Activated T-helper 1 cell treated with anti-CD3 and anti-CD28 coated beads, Interleukin-2, amount 50 U/mL, for 16 hours (primary cell): ENCODE measurements around the gene GEMIN5.

Experiments
- DNase-seq, 2 donors: peaks; one replicate each; pipeline ENCODE4 v3.0.0-alpha.2; 2020; ENCODE audit warnings: low read depth in 1 of 2, low spot score in 1 of 2

GEMIN5 gene

DNA sequence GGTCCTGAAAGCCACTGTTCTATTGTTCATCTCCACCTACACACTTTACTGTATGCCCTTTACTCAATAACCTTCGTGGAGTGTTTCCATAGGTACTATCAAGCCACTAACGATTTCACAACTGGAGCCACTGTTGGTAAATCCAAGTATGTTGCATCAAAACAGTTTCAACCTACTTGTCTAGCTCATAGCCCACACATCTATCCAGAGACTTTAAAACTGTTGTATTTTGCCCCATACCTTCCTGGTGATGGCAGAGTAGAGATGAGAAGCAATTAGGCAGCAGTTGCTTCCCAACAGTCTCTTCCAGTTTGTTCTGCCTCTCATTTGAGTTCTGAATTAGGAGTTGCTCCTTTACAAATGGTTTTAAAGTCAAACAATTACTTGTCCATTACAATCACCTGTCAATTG is 88.2 kb downstream of the GEMIN5 start:
- DNase-seq = no peak

DNA sequence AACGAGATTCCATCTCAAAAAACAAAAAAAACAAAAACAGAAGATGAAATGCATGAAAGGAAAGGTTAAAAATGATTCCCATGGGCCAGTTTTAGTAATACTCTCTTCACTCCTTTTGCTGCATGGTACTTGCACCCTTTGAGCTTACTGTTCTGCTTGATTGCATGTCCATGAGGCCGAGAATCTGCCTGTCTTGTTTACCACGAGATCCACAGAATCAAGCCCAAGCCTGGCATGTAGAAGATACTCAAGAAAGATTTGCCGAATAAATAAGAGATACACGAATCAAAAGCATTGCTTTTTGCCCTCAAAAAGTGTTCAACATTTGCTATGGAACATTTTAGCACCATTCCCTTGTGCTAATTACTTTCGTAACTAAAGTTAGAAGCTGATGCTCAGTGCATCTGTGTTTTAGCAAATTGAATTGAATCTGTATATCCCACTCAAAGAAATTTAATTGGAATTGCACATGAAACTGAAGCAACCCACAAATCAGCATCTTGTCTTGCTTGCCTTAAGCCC is 88.7 kb downstream of the GEMIN5 start:
- DNase-seq = no peak

DNA sequence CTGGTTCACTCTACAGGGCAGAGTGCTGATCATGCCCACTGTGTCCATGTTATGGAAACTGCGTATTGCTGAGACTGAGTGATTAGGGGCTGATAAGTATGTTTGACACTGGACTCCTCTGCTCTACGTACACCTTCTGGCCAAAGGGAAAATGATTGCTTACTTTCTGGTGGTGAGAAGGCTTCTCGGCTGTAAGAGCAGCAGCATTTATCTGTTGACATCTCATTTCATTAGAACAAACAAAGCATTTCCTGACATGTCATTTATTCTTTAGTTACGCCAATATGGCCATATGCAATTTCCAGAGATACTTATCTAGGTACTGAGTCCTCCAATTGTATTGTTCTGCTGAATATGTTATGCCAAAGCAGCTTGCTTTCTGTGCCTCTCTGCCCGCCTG is 93.2 kb downstream of the GEMIN5 start:
- DNase-seq = no peak

DNA sequence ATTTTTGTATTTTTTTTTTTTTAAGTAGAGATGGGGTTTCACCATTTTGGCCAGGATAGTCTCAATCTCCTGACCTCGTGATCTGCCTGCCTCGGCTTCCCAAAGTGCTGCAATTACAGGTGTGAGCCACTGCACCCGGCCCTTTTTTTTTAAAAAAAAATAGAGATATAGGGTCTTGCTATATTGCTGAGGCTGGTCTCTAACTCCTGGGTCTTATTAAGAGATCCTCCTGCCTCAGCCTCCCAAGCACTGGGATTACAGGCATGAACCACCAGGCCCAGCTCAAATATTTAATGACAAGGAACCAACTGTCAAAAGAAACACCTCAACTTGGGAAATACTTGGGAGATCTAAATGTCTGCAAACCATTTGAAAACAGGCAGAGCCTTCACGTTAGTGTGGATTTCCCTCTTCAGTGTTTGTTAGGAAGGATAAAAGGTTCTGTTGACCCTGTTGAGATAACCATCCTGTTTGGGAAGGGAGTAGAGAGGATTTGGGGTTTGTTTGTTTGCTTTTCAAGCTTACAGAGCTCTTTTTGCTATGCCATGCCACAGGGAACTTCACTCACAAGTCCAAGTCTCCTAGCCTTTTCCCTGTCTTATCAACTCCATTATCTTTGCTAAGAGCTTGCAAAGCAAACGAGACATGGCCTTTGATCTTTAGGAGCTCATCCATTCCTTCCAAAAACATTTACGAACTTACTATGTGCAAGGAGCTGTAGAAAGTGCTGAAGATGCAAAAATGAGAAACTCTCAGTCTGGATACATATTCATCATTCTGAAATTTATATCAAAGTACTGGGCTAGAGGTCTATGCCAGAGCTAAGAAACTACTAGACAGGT is 95.1 kb downstream of the GEMIN5 start:
- no peak for DNase-seq

DNA sequence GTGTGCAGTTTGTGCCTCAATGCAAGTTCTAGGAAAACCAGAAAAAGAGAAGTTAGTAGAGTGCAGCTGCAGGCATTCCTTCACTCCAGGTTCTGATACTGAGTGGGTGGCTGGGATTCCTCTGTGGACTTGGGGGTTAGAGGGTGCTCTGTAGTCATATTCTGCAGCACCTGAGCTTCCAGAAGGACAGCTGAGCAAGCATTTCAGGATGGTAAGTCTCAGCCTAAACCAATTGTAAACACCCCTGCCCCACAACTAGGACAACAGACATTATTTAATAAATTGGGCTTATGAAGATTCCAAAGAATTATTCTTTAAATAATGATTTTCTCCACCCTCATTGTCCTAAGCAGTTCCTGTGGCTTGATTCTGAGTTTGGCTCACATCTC is 96.7 kb downstream of the GEMIN5 start:
- no peak for DNase-seq

DNA sequence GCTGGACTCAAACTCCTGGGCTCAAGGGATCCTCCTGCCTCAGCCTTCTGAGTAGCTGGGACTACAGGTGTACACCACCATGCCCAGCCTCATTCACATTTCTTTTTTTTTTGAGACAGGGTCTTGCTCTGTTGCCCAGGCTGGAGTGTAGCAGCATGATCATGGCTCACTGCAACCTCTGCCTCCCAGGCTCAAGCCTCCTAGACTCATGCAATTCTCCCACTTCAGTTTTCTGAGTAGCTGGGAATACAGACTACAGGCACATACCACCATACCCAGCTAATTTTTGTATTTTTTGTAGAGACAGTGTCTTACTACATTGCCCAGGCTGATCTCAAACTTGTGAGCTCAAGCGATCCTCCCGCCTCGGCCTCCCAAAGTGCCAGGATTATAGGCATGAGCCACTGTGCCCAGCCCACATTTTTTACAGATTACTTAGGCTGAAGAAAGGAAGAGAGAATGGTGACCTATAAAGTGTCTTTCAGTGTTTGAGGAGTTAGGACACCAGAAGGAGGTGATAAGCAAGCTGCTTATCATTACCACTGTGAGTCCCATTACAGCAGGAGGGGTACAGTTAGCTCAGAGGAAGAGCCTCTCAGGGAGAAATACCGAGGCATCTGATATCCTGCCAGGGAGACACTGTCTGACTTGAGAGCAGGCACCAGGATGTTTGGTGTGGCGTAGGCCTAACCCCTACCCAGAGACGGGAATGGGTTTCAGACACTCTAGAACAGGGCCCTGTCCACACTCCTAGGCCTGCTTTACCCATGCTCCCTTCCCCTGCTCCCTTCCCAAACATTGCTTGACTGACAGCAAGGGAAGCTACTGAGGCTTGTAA is 97.4 kb downstream of the GEMIN5 start:
- DNase-seq = no peak
